GM21447 (cell line): ENCODE data around the gene SPDYE1.
"Not testable (repeated sequence)": the region's sequence is repeated elsewhere in the genome, so short reads cannot be mapped to it uniquely, and the experiment has no call there.

Experiments used
- ATAC-seq: cut with Tn5 transposase; IDR thresholded peaks from one replicate; pipeline ENCODE4 v1.9.1; 2021; ENCODE audit not compliant: unreplicated experiment

The SPDYE1 gene, protein sequence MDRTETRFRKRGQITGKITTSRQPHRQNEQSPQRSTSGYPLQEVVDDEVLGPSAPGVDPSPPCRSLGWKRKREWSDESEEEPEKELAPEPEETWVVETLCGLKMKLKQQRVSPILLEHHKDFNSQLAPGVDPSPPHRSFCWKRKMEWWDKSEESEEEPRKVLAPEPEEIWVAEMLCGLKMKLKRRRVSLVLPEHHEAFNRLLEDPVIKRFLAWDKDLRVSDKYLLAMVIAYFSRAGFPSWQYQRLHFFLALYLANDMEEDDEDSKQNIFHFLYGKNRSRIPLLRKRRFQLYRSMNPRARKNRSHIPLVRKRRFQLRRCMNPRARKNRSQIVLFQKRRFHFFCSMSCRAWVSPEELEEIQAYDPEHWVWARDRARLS

DNA sequence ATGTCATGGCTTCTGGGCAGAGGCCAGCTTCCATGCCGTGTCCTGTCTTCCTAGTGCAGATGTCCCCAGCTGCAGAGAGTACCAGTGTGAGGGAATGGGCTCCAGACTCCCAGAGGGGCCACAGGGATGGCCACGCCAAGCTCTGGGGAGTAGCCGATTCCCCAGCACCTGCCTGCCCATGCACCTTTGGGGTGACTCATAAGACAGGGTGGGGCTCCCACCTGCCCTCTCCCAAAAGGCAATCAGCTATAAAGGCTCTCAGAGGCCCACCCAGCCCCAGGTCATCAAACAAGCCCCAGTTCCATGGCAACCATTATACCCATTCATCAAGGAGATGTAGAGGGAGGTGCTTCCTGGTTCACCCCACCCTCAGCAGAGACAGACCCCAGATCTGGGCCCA lies at the start of gene SPDYE1:
SPDYE1 (plus strand) TSS at position 366 of the 400 bp plus-strand sequence. CDS start 2,053 bp downstream, outside the sequence.
- ATAC-seq = not testable (repeated sequence)

DNA sequence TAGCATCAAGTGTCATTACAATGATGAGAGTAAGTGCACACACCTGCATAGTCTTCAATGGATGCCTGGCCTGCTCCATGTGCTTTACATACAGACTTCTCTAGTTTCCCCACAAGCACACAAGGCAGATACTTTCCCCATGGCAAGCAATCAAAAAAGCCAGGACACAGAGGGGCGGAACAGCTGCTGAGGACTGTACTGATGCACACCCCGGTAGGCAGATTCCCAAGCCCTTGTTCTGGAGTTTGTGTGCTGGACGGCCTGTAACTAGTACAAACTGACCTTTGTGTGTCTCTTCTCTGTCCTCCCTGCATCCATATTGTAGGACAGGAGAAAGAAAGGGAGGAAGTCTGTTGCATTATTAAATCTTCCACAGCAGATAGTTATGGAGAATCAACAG lies 45.7 kb upstream of the SPDYE1 start:
- ATAC-seq = no peak

DNA sequence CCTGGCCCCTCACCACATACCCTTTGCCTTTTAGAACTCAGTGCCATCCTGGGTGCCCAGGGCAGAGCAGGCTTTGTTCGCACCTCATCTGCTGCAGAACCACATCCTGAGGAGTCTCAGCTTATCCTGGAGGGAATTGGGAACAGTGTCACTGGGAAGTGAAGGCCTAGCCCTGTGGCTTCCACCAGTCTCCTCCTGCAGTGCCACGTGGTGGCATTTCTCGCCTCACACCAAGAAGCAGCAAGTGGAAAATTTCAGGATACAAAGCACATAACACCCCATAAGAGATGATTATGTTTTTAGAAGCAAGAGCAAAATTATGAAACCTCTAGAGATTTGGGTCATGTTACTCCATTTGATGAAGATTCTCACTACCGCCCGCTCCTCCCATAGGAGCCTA lies 44.6 kb upstream of the SPDYE1 start:
- ATAC-seq = no peak

DNA sequence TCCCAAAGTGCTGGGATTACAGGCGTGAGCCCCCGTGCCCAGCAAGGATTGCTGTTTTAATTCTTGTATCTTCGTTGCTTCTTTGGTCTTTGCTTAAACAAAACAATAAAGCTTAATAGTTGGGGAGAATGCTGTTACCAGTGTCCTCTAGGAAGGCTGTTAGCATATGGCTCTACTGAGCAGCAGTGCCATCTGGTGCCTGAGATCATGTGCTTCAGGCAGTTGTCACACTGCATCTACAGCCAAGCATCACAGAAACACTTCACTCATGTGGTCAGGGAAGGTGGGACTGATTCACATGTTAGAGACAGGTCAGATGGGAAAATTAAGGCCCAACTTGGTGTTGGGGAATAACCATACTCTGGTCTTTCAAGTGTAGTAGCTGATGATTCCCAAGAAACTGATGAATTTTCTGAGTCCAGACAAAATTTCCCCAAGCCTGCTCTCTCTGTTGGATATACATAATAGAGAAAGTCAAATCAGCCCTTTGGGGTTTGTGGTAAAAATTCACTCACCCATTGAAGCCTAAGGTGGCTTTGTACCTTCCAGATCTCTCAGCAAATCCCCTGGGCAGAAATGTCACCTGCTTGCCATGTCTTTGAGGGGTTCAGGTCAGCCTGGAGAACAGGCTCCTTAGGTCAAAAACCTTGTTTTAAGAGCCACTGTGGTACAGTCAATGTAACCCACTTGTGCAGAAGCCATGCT lies 43.0 kb upstream of the SPDYE1 start:
- ATAC-seq = no peak

DNA sequence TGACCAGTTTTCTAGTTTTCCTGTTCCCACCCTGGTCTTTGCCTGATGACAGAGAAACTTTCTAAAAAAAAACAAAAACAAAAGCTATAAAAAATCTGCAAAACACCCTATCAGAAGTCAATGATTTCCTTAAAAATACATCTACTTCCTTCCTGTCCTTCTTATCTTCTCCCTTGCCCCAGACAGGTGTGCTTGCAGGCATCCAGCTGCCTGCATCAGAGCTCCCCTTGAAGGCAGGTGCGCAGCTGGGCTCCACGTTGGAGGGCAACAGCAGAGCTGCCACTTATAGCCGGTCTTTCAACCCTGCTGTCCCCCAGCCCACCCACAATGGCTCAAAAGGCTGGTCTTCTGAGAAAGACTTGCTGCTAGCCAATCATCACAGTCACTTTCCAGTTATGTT lies 41.7 kb upstream of the SPDYE1 start:
- no peak for ATAC-seq

DNA sequence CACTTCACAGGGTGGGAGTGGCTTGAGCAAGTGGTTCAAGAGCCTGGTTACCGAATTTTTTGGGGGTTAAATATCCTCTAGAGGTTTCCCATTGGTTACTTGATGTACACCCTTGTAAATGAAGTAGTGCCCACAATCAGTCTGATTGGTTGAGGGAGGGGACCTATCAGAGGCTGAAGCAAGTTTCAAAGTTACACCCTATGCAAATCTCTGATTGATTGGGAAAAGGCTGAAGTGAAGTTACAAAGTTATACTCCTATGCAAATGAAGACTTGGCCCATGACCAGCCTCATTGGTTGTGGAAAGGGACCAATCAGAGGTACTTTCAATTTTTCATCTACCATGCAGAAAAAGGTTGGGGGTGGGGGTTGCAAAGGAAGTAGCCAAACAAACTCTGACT lies 36.8 kb upstream of the SPDYE1 start:
- ATAC-seq = no peak

DNA sequence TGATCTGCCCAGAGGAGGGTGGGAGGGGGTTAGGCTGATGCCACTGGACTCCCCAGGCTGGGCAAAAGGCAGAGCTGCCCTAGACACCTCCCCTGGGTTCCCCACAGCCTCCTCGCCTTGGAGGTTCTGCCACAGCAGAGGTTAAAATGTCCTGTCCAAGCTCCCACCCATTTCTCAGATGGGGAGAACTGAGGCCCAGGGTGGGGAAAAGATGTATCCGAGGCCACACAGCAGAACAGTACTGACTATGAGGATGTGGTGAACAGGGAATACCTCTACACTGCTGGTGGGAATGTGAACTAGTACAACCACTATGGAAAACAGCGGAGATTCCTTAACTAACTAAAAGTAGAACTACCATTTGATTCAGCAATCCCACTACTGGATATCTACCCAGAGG lies 31.3 kb upstream of the SPDYE1 start:
- not testable (repeated sequence) for ATAC-seq

DNA sequence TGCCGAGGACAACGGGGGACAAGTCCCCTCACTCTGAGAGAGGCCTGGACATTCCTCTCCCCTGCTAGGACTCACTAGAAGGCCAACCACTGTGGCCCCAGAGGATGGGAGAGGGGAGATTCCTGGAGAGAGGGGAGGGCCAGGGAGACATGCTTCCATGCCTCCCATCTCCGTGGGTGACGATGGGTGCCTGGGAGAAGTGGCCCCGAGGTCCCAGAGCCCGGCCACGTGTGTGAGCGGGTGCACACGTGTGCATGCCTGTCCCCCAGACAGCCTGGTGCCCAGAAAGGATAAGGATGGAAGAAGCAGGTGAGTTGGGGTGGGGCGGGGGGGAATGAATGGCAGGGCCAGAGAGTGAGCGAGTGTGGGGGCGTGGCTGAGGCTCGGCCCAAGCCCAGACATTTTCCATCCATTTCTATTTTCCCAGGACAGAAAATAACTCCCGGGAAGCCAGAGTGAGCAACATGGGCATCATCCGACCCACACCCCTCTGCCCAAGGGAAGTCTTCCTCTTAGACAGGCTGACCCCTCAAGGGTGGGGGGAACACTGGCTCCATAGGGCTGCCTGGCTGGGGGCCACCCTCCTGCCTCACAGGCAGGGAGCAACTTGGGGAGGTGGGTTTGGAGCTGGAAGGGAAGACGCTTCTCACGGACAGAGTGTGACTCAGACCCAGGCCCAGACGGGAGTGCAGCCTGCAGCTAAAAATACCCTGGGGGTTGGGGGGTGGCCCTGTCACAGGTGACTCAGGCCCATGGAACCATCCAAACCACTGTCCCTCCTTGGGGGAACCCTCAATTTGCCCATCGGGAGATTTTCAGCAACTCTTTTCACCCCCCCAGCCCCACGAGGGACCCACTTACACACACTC lies 29.3 kb upstream of the SPDYE1 start:
- not testable (repeated sequence) for ATAC-seq

DNA sequence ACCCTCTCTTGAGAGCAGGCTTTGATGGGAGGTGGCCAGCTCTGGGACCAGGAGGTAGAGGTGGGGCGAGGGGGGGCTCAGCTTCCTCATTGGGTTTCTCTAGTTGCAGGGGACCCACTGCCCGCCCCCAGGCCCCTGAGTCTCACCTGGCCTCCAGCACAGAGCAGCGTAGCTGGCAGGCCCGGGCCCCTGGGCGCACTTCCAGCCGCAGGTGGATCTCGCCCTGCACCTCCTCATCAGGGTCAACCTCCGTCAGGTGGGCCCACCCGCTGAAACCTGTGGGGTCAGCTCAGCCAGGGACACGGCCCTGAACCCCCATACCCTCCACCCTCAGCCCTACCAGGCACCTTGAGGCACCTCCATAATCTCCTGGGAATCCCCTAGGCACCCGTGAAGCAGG lies 28.1 kb upstream of the SPDYE1 start:
- ATAC-seq = not testable (repeated sequence)

DNA sequence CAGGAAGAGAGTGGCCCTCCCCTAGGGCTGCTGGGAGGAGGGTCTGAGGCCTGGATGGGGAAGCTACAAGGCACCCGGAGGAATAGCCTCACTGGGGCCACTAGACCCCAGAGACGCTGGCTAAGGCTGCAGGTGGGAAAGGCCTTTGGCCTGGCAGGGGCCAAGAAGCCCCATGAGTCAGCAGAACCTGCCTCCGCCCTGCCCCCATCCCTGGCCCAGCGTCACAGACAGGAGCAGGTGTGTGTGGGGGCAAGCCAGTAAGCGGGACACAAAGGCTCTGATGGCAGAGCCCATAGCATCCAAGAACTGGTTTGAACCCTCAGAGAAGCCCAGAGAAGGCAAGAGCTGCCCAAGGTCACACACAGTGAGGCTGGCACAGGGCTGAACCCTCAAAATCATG lies 27.0 kb upstream of the SPDYE1 start:
- not testable (repeated sequence) for ATAC-seq

DNA sequence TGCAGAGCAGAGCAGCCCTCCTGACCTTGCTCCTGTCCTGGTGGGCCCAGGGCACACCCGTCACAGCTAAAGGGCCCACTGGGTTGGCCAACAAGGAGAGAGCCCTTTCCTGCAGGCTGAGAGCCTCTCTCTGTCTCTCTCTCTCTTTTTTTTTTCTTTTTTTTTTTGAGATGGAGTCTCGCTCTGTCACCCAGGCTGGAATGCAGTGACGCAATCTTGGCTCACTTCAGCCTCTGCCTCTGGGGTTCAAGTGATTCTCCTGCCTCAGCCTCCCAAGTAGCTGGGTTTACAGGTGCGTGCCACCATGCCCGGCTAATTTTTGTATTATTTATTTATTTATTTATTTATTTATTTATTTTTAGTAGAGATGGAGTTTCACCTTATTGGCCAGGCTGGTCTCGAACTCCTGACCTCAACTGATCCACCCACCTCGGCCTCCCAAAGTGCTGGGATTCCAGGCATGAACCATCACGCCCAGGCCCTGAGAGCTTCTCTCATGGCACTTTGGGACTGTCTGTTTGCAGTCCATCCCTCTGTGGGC lies 23.6 kb upstream of the SPDYE1 start:
- ATAC-seq = not testable (repeated sequence)

DNA sequence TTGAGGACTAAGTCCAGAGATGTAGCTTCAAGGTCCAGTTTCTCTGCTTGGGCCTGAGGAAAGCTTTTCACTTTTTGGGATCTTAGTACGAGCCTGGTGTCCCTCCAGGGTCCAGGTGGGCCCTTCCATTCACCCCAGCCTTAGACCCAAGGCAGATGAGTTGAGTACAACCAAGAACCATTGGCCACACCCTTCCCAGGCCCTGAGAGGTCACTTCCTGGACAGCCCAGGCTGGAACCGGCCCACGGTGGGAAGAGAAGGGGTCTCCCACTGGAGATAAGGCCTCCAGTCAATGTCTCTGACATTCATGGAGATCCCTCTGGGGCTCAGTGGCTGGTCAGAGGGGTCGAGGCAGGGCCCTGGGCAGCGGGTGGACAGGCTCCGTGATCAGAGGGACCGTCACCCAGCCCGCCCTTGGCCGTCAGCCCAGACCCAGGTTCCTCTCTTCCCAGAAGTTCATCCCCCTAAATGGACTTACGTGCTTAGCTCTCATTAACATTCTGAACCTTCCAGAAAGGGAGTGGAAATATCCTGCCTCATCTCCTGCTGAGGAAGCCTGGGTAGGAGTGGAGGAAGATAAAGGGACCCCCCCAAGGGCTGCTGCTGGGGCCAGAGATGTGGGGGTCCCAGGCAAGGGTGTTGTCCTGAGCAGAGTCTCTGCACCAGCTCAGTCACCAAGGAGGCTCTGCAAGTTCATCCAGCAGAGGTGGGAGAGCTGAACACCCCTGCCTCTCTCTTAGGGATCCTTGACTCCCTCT lies 22.8 kb upstream of the SPDYE1 start:
- not testable (repeated sequence) for ATAC-seq

DNA sequence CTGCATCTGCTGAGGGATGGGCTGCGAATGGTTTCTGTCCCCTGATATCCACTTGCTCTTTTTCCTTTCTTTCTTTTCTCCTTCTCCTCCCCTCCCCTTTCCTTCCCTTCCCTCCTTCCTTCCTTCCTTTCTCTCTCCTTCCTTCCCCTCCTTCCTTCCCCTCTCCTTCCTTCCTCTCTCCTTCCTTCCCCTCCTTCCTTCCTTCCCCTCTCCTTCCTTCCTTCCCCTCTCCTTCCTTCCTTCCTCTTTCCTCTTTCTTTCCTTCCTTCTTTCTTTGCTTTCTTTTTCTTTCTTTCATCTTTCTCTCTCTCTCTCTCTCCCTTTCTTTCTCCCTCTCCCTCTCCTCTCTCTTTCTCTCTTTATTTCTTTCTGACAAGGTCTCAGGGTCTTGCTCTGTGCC lies 20.2 kb upstream of the SPDYE1 start:
- no peak for ATAC-seq

DNA sequence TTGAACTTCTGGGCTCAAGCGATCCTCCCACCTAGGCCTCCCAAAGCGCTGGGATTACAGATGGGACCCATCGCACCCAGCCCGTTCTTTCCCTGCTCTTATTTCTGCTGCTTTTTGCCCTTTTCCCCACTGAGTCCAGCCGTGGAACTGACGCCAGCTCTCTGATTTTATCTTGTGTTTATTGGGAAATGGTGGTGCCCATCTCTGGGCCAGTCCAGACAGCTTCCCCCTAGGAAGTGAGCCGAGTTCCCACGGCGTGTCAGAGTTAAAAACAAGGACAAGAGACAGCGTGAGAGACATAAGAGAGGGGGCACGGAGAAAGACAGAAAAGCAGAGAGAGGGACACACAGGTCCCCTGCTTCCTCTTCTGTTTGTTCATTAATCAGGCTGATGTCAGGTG lies 19.6 kb upstream of the SPDYE1 start:
- ATAC-seq = not testable (repeated sequence)

DNA sequence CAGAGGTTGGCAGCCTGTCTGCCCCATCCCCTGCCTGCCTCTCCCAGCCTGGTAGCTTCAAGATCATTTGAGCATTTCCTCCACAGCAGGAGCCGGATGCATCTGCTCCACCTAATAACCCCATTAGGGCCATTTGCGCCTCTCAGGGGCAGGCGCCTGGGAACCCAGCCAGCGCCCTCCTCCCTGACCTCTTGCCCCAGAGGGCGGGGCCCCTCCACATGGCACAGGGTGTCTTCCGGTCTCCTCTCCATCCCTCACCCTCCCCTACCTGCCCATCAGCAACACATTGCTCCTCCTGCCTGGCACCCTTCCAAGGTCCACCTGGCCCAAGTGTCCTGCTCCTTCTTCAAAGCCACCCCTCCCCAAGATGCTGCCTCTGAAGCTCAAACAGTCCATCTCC lies 14.8 kb upstream of the SPDYE1 start:
- not testable (repeated sequence) for ATAC-seq

DNA sequence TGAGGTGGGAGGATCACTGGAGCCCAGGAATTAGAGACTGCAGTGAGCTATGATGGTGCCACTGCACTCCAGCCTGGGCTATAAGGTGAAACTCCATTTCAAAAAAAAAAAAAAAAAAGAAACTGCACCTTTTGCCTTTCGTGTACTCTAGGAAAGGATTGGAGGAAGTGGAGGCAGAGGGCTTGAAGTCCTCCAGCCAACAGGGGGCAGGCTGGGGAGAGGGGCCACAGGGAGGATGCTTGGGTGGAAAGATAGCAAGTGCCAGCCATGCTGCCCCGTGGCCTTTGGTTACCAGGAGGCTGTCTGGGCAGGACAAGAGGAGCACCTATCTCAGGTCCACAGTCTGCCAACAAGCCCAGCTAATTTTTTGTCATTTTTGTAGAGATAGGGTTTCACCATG lies 14.0 kb upstream of the SPDYE1 start:
- not testable (repeated sequence) for ATAC-seq

DNA sequence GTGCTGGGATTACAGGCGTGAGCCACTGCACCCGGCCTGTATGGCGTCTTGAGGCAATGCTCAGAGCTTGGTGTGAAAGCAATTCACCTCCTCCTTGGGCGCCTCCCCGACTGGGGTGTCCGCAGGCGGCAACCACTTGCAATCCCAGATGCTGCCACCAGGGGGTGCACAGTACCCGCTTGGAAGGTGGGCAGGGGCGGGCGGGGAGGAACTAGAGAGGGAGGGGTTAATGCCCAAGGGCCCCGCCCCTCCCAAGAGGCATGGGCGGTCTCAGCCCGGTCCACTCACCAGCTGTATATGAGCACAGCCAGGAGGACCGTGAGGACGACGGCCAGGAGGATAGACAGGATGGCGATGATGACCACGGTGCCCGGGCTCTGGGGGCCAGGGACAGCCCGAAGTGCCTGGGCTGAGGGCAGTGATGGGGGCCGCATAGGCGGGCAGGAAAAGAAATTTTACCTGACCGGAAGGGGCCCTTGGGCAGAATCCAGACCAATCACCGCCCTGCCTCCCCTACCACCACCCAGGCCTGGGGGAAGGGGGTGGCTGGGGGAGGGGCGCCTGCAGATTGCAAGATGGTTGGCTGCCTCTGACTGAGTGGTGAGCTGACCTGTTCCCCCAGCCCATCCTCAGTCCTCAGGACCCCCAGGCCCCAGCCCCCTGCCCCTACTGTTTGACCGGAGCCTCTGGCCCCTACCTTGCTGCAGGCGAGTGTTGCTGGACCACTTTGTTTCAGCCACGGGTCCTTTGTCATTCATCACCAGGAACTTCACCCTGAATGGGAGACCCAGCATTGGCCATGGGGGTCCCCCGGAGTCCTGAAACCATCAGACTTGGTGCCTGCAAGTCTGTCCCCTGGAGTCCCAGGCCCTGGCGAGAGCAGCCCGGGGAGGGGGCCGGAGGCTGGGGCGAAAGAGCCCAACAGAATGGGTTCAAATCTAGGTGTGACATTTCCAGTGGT lies 11.5 kb upstream of the SPDYE1 start:
- ATAC-seq = peak; percentile 73

DNA sequence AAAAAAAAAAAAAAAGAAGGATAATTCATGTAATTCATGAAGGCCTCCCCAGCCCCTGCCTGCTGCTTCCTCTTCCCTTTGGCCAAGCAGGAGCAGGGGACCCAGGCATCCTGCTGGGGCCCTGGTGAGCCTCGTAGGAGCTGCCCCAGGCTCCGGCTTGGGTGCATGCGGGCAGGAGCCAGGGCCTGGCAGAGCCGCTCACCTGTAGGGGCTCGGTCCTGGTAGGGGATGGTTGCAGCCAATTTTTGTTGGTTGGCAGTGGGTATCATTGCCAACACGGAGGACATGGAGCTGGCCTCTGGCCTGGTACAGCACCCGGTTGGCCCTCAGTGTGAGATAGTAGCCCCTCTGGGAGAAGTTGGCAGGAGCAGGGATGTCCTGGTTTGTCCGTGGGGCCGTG lies 10.2 kb upstream of the SPDYE1 start:
- not testable (repeated sequence) for ATAC-seq

DNA sequence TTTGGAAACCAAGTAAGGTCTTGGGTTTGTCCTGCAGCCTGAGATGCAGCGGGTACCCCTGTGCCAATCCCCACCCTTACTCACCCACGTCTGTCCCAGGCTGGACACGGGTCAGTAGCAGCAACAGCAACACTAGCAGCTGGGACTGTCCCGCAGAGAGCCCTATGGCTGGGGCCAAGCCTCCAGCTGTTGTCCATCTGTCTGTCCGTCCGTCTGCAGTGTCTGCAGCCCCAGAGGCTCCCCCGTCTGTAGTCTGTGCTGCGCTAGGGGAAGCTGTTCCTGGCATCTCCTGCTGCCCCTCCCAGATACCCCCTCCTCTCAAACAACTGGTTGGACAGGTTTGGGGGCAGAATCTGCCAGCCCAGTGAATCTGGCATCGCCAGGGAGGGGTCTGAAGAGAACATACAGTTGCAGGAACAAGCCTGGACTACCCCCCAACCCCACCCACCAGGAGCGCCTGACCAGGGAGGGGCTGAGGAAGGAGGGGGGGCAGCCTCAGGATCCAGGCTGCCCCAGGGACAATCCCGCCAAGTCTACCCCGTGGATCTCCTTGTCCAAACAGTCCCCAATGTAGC lies 7.6 kb upstream of the SPDYE1 start:
- not testable (repeated sequence) for ATAC-seq
